BE2C (cell line): ENCODE measurements around the gene POGLUT2.
A peak's percentile ranks its signal among the peaks of the same experiment; 100 is the strongest.
"Not testable (repeated sequence)": the region's sequence is repeated elsewhere in the genome, so short reads cannot be mapped to it uniquely, and the experiment has no call there.

Source experiments
- DNase-seq: peaks from one replicate; pipeline ENCODE4 v3.0.0-alpha.2; 2020
- H3K27me3 ChIP-seq: fragments of 250-450 bp; sonication (Bioruptor Pico); 2 replicates; pipeline ENCODE4 v1.5.1; 2020; ENCODE audit warnings: mild to moderate bottlenecking
- H3K36me3 ChIP-seq: fragments of 250-450 bp; sonication (Bioruptor Pico); 2 replicates; pipeline ENCODE4 v1.5.1; 2020; ENCODE audit warnings: mild to moderate bottlenecking
- H3K4me1 ChIP-seq: fragments of 250-450 bp; sonication (Bioruptor Pico); 2 replicates; pipeline ENCODE4 v1.5.1; 2020
- H3K4me3 ChIP-seq: 2 replicates; pipeline ENCODE4 v1.5.1; 2011; ENCODE audit warnings: low read depth, low read length
- H3K9me3 ChIP-seq: fragments of 250-450 bp; sonication (Bioruptor Pico); 2 replicates; pipeline ENCODE4 v1.5.1; 2020
- TF ChIP-seq, protein P1 (sequence below): IDR thresholded peaks from 2 replicates; pipeline ENCODE4 v1.5.1; 2012; ENCODE audit warnings: mild to moderate bottlenecking, low read depth, low read length

The POGLUT2 gene

DNA sequence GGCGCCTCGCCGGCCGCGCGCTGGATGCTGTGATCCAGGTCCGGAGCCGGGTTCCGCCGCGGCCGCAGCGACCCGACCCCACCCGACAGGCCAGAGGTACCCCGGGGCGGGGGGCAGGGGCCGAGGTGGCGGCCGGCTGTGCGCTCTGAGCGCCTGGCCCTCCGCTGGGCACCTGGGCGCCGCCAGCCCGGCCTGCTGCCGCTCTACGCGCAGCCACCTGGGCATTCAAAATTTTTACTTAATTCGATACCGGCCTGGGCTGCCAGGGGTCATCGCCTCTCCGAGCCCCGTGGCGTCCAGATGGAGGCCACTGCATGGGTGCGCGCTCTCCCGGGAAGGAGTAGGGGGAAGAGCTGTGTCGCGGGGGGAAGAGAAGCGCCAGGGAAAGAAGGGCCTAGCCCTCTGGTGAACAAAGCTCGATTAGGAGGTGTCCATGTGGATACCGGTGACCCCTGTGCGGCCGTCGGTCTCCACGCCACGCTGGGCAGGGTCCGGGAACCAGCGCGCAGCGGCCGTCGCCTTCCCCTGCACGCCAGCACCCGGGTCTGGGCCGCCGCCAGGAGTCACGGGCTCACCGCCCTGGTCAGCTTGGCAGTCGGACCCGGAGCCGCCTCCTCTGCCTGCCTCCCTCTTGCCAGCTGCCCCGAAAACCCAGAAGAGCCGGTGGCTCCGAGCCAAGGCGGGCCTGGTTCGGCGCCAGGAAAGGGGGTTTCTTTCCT is 809 bp upstream of the POGLUT2 start:
- H3K36me3 ChIP-seq: no peaks in the 10 kb centered on the region
- no peaks in the 10 kb centered on the region for H3K27me3 ChIP-seq
- peak; percentile 48 for DNase-seq
- H3K4me3 ChIP-seq: peak overlapping the region; percentile 91
- H3K9me3 ChIP-seq: no peaks in the 10 kb centered on the region
- TF ChIP-seq, protein P1, sequence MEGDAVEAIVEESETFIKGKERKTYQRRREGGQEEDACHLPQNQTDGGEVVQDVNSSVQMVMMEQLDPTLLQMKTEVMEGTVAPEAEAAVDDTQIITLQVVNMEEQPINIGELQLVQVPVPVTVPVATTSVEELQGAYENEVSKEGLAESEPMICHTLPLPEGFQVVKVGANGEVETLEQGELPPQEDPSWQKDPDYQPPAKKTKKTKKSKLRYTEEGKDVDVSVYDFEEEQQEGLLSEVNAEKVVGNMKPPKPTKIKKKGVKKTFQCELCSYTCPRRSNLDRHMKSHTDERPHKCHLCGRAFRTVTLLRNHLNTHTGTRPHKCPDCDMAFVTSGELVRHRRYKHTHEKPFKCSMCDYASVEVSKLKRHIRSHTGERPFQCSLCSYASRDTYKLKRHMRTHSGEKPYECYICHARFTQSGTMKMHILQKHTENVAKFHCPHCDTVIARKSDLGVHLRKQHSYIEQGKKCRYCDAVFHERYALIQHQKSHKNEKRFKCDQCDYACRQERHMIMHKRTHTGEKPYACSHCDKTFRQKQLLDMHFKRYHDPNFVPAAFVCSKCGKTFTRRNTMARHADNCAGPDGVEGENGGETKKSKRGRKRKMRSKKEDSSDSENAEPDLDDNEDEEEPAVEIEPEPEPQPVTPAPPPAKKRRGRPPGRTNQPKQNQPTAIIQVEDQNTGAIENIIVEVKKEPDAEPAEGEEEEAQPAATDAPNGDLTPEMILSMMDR: no peak
- H3K4me1 ChIP-seq: peaks cover 10% of the 10 kb centered on the region

DNA sequence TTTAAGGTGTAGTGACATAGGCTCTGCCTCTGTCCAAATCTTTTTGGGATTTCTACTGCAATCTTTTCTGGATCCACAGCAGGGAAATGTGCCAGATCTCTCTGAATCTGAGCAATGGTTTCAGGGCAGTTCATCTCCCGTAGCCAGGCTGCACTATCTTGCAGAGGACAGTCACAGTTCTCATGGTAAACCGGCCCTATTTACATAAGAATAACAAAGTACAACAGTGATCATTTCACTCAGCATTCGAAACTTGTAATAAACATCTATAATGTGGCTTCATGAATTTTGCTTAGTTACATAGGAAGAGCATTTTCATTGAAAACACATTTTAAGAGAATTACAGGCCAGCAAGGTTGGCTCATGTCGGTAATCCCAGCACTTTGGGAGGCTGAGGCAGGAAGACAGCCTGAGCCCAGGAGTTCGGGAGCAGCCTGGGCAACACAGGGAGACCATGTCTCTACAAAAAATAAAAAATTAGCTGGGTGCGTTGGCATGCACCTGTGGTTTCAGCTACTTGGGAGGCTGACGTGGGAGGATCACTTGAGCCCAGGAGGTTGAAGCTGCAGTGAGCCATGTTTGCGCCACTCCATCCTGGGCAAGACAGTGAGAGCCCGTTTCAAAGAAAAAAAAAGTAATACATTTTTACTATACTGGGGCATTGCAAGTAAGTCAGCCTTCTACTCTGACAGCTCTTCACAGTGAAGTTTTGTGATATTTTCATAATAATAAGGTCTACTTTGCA is 5.0 kb downstream of the POGLUT2 start:
- no peaks in the 10 kb centered on the region for H3K4me1 ChIP-seq
- no peaks in the 10 kb centered on the region for H3K27me3 ChIP-seq
- no peak overlapping the region for H3K4me3 ChIP-seq
- H3K36me3 ChIP-seq: peaks cover 20% of the 10 kb centered on the region
- TF ChIP-seq, protein P1: no peak
- no peaks in the 10 kb centered on the region for H3K9me3 ChIP-seq
- no peak for DNase-seq

DNA sequence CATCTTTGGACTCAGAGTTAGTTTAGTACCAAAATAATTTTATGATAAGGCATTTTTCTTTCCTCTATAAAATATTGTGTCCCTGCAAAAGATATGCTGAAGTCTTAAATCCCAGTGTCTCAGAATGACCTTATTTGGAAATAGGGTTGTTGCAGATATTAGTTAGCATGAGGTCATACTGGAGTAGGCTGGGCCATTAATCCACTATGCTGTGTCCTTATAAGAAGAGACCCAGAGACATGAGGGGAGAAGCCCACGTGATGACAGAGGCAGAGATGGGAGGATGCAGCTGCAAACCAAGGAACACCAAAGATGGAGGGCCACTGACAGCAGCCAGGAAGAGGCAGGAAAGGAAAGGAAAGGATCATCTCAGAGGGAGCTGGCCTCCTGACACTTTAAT is 6.4 kb downstream of the POGLUT2 start:
- Histone ChIP-seq H3K27me3 (no peaks in the 10 kb centered on the region), H3K9me3 (no peaks in the 10 kb centered on the region), H3K36me3 (peaks cover 32% of the 10 kb centered on the region), H3K4me1 (no peaks in the 10 kb centered on the region), H3K4me3 (no peak overlapping the region)
- DNase-seq: no peak
- TF ChIP-seq, protein P1: no peak

DNA sequence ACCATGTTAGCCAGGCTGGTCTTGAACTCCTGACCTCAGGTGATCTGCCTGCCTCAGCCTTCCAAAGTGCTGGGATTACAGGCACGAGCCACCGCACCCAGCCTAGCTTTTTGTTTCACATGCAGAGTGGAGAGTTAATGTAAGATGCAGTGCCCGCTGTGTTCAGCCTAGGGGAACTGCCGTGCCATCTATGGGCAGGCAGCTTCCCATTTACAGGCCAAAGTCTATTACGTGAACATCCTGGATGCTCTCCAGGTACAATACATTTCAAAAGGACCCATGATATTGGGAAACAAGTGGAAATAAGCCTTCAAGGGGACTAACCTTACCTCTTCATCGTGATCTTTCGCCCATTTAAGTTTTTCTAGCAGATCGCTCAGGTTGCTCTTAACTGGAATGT is 10.1 kb downstream of the POGLUT2 start:
- Histone ChIP-seq H3K36me3 (peaks cover 44% of the 10 kb centered on the region), H3K27me3 (no peaks in the 10 kb centered on the region), H3K9me3 (no peaks in the 10 kb centered on the region), H3K4me1 (no peaks in the 10 kb centered on the region), H3K4me3 (no peak overlapping the region)
- no peak for DNase-seq
- TF ChIP-seq, protein P1: no peak

DNA sequence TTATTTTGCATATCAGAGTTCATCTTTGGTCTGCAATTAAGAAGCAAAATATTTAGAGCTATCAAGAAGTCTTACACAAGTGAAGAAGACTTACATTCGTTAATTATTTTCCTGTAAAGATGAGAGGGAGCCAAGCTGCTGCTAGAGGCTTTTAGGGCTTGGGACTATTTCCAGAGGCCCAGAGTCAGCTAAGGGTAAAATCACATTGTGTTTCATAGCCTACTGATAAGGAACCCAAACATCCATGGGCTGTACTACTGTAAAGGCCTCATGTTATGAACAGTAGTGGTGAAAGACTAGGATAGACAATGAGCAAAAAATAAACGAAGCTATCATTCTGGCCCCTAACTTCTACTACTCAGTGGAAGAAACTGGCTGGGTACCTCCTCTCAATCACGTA is 14.3 kb downstream of the POGLUT2 start:
- no peaks in the 10 kb centered on the region for H3K9me3 ChIP-seq
- peaks cover 35% of the 10 kb centered on the region for H3K36me3 ChIP-seq
- no peak for DNase-seq
- H3K4me3 ChIP-seq: no peak overlapping the region
- no peaks in the 10 kb centered on the region for H3K27me3 ChIP-seq
- 0 out of 2 replicates have a peak, but pooled peaks cover 4% of the 10 kb centered on the region for H3K4me1 ChIP-seq
- TF ChIP-seq, protein P1: no peak

DNA sequence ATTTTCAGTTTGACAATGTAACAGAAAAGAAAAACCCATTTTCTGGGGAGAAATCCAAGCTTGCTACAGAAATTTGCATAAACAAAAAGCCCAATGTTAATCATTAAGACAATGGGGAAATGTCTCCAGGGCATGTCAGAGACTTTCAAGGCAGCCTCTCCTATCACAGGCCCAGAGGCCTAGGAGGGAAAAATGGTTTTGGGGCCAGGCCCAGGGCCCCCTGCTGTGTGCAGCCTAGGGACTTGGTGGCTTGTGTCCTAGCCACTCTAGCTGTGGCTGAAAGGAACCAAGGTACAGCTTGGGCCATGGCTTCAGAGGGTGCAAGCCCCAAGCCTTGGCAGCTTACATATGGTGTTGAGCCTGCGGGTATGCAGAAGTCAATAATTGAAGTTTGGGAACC is 17.2 kb downstream of the POGLUT2 start:
- Histone ChIP-seq H3K4me1 (0 out of 2 replicates have a peak, but pooled peaks cover 4% of the 10 kb centered on the region), H3K4me3 (no peak overlapping the region), H3K36me3 (peaks cover 16% of the 10 kb centered on the region), H3K9me3 (no peaks in the 10 kb centered on the region), H3K27me3 (no peaks in the 10 kb centered on the region)
- no peak for DNase-seq
- TF ChIP-seq, protein P1: no peak

DNA sequence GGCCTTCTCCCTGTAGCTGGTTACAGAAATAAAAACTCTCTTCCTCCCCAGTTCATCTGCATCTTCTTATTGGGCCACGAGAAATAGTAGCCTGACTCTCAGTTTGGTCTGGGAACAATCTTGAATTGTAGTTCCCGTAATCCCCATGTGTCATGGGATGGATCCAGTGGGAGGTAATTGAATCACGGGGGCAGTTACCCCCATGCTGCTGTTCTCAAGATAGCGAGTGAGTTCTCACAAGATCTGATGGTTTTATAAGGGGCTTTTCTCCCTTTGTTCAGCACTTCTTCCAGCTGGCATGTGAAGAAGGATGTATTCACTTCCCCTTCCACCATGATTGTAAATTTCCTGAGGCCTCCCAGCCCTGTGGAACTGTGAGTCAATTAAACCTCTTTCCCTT is 18.1 kb downstream of the POGLUT2 start:
- not testable (repeated sequence) for H3K4me1 ChIP-seq, H3K27me3 ChIP-seq, H3K4me3 ChIP-seq

More for the DNA sequence above, 18.1 kb downstream of the POGLUT2 start:
- peaks cover 10% of the 10 kb centered on the region for H3K36me3 ChIP-seq
- not testable (repeated sequence) for DNase-seq, H3K9me3 ChIP-seq
